ENCODE measurements around the gene DMD. TPM values are rescaled to one million over a fixed set of nuclear protein-coding genes. Genes with fewer than 3 reads are reported as not detected.

DMD gene
- total and polyA plus RNA-seq, 2 of the 8 experiments (the other 6 are each of a cell fraction or from before 2014, with no cell fraction given) = 4.8 to 7.4 TPM

GRCh38 chrX:33171041-33171440, 40.3 kb downstream of the DMD start (continued):
- TF ChIP-seq, protein P1, sequence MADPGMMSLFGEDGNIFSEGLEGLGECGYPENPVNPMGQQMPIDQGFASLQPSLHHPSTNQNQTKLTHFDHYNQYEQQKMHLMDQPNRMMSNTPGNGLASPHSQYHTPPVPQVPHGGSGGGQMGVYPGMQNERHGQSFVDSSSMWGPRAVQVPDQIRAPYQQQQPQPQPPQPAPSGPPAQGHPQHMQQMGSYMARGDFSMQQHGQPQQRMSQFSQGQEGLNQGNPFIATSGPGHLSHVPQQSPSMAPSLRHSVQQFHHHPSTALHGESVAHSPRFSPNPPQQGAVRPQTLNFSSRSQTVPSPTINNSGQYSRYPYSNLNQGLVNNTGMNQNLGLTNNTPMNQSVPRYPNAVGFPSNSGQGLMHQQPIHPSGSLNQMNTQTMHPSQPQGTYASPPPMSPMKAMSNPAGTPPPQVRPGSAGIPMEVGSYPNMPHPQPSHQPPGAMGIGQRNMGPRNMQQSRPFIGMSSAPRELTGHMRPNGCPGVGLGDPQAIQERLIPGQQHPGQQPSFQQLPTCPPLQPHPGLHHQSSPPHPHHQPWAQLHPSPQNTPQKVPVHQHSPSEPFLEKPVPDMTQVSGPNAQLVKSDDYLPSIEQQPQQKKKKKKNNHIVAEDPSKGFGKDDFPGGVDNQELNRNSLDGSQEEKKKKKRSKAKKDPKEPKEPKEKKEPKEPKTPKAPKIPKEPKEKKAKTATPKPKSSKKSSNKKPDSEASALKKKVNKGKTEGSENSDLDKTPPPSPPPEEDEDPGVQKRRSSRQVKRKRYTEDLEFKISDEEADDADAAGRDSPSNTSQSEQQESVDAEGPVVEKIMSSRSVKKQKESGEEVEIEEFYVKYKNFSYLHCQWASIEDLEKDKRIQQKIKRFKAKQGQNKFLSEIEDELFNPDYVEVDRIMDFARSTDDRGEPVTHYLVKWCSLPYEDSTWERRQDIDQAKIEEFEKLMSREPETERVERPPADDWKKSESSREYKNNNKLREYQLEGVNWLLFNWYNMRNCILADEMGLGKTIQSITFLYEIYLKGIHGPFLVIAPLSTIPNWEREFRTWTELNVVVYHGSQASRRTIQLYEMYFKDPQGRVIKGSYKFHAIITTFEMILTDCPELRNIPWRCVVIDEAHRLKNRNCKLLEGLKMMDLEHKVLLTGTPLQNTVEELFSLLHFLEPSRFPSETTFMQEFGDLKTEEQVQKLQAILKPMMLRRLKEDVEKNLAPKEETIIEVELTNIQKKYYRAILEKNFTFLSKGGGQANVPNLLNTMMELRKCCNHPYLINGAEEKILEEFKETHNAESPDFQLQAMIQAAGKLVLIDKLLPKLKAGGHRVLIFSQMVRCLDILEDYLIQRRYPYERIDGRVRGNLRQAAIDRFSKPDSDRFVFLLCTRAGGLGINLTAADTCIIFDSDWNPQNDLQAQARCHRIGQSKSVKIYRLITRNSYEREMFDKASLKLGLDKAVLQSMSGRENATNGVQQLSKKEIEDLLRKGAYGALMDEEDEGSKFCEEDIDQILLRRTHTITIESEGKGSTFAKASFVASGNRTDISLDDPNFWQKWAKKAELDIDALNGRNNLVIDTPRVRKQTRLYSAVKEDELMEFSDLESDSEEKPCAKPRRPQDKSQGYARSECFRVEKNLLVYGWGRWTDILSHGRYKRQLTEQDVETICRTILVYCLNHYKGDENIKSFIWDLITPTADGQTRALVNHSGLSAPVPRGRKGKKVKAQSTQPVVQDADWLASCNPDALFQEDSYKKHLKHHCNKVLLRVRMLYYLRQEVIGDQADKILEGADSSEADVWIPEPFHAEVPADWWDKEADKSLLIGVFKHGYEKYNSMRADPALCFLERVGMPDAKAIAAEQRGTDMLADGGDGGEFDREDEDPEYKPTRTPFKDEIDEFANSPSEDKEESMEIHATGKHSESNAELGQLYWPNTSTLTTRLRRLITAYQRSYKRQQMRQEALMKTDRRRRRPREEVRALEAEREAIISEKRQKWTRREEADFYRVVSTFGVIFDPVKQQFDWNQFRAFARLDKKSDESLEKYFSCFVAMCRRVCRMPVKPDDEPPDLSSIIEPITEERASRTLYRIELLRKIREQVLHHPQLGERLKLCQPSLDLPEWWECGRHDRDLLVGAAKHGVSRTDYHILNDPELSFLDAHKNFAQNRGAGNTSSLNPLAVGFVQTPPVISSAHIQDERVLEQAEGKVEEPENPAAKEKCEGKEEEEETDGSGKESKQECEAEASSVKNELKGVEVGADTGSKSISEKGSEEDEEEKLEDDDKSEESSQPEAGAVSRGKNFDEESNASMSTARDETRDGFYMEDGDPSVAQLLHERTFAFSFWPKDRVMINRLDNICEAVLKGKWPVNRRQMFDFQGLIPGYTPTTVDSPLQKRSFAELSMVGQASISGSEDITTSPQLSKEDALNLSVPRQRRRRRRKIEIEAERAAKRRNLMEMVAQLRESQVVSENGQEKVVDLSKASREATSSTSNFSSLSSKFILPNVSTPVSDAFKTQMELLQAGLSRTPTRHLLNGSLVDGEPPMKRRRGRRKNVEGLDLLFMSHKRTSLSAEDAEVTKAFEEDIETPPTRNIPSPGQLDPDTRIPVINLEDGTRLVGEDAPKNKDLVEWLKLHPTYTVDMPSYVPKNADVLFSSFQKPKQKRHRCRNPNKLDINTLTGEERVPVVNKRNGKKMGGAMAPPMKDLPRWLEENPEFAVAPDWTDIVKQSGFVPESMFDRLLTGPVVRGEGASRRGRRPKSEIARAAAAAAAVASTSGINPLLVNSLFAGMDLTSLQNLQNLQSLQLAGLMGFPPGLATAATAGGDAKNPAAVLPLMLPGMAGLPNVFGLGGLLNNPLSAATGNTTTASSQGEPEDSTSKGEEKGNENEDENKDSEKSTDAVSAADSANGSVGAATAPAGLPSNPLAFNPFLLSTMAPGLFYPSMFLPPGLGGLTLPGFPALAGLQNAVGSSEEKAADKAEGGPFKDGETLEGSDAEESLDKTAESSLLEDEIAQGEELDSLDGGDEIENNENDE (IDR thresholded peaks at IDR 0.05; ENCODE audit: insufficient replicate concordance, low read length) = no peak
- TF ChIP-seq CEBPB (IDR thresholded peaks at IDR 0.05; ENCODE audit: low read depth, low read length) (no peak), CBX5 (IDR thresholded peaks at IDR 0.05; ENCODE audit: low read depth, low read length) (no peak), ASH2L (IDR thresholded peaks at IDR 0.05; ENCODE audit: low read length) (no peak), SIX5 (IDR thresholded peaks at IDR 0.05; ENCODE audit: low read depth, low read length) (no peak), EGR1 (IDR thresholded peaks at IDR 0.05; ENCODE audit: borderline replicate concordance, low read depth, low read length) (no peak), TBP (IDR thresholded peaks at IDR 0.05; ENCODE audit: low read depth, low read length) (no peak), USF2 (IDR thresholded peaks at IDR 0.05; ENCODE audit: low read length) (no peak), SAP30 (IDR thresholded peaks at IDR 0.05; ENCODE audit: insufficient read depth, insufficient replicate concordance, low read length) (no peak), KDM1A (IDR thresholded peaks at IDR 0.05; ENCODE audit: borderline replicate concordance, low read length) (no peak)
- TF ChIP-seq, protein P2, sequence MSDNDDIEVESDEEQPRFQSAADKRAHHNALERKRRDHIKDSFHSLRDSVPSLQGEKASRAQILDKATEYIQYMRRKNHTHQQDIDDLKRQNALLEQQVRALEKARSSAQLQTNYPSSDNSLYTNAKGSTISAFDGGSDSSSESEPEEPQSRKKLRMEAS (IDR thresholded peaks at IDR 0.05) = no peak

All from H1 (cell line).